Activated naive CD4-positive, alpha-beta T cell (primary cell): ENCODE data around the gene FOXK2.
A peak's percentile ranks its signal among the peaks of the same experiment; 100 is the strongest.
"Not testable (repeated sequence)": the region's sequence is repeated elsewhere in the genome, so short reads cannot be mapped to it uniquely, and the experiment has no call there.

ENCODE experiments used
- DNase-seq, 4 experiments: peaks; one replicate each; lab custom pipeline; 2025; lab: John Stamatoyannopoulos, UW

Gene FOXK2

GRCh38 chr17:82495844-82496528, 23.5 kb upstream of the FOXK2 start:
- no peak for DNase-seq

- peak; percentile 70 to 82 (median 74) for DNase-seq
Observed at GRCh38 chr17:82496529-82497434, 22.8 kb upstream of the FOXK2 start.

DNA sequence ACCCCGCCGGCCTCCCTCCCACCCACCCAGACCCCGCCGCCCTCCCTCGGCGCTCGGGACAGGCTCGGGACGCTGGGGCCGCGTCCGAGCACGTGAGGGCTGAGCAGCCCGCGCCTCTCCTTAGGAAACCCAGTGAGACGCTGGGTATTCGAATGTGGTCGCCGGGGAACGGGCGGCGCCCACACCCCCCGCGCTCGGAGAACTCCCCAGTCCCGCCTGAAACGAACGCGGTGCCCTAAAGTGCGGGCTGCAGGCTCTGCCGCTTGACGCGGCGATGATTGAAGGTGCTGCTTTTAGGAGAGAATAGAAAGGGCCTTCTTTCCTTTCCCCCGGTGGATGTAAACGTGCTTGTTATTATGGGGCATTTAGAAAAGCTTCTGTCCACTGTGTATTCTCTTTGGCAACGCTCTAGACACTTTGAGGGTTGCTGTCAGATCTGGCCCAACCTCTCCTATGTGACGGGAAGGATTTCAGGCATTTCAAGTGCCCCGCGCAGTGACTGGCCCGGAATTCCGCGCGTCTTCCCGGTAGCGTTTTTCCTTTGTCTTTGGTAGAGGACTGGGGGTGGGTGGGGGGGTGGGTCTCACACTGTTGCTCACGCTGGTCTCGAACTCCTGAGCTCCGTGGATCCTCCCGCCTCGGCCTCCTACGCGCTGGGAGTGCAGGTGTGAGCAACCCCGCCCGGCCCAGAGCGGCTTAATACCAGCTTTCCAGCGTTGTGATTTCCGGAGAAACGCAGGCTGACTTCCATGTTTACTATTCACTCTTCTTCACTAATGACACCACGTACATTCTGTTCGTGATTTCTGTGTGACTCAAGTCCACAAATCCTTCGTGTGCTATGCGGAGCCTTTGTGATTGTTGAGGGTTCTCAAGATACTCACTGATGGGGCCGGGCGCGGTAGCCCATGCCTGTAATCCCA, 21.8 kb upstream of the FOXK2 start:
- peak in 3 of 4 experiments; percentile 17 to 28 (median 25) for DNase-seq

- DNase-seq, result no peak
Observed at GRCh38 chr17:82502207-82502606, 17.3 kb upstream of the FOXK2 start.

DNA sequence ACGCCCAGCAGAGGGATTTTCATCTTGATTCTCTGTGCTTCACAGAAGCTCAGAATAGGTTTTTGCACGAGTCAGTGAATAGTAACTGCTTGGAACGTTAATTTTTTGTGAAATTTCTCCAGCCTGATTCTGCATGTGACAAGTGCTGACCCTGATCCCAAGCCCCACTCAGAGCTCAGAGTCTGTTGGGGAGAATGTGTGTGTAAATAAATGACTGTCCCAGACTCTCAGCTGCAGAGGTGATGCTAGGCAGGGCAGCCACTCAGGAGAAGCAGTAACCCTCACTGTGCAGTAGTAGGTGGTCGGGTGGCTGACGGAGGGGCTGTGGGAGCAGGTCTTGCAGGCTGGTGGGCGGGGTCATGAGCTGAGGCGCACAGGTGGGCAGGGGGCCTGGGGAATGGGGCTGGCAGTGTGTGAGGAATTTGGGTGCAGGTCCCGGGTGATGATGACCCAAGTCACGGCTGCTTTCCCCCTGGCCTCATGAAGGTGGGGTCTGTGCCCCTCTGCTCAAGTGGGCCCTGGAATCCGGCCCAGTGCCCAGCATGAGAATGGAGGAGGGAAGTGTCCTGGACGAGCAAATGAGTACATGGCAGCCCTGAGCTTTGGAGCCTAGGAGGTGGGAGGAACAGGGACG, 16.3 kb upstream of the FOXK2 start:
- DNase-seq, result no peak

GRCh38 chr17:82503728-82504308, 15.7 kb upstream of the FOXK2 start:
- DNase-seq, result no peak

DNA sequence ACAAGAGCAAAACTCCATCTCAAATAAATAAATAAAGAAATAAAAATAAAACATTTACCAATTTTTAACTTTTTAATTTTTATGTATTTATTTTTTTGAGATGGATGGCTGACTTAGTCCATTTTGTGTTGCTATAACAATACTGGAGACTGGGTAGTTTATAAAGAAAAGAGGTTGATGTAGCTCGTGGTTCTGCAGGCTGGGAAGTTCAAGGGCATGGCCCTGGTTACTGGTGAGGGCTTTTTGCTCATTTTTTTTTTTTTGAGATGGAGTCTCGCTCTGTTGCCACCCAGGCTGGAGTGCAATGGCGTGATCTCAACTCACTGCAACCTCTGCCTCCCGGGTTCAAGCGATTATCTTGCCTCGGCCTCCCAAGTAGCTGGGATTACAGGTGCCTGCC, 14.2 kb upstream of the FOXK2 start:
- no peak for DNase-seq

DNA sequence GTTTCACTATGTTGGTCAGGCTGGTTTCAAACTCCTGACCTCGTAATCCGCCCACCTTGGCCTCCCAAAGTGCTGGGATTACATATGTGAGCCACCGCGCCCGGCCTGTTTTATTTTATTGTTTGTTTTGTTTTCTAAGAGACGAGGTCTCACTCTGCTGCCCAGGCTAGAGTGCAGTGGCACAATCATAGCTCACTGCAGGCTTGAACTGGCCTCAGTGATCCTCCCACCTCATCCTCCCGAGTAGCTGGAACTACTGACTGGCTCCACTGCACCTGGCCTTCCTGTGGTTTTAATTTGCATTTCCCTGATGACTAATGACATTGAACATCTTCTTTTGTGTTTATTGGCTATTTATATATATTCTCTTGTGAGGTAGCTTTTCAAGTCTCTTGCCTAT, 13.1 kb upstream of the FOXK2 start:
- not testable (repeated sequence) for DNase-seq

GRCh38 chr17:82507631-82508175, 11.8 kb upstream of the FOXK2 start:
- no peak for DNase-seq

GRCh38 chr17:82511642-82512041, 7.9 kb upstream of the FOXK2 start:
- DNase-seq, result not testable (repeated sequence)

DNA sequence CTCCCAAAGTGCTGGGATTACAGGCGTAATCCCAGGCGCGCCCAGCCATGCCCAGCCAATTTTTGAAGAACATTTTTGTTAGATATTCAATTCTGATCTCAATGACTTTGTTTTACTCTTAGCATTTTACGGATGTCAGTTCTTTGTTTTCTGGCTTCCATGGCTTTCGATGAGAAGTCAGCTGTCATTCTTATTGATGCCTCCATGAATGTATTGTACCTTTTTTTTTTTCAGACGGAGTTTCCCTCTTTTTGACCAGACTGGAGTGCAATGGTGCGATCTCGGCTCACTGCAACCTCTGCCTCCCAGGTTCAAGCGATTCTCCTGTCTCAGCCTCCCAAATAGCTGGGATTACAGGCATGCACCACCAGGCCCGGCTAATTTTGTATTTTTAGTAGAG, 5.7 kb upstream of the FOXK2 start:
- DNase-seq, result not testable (repeated sequence)

GRCh38 chr17:82517230-82517865, 2.2 kb upstream of the FOXK2 start:
- DNase-seq, result no peak

DNA sequence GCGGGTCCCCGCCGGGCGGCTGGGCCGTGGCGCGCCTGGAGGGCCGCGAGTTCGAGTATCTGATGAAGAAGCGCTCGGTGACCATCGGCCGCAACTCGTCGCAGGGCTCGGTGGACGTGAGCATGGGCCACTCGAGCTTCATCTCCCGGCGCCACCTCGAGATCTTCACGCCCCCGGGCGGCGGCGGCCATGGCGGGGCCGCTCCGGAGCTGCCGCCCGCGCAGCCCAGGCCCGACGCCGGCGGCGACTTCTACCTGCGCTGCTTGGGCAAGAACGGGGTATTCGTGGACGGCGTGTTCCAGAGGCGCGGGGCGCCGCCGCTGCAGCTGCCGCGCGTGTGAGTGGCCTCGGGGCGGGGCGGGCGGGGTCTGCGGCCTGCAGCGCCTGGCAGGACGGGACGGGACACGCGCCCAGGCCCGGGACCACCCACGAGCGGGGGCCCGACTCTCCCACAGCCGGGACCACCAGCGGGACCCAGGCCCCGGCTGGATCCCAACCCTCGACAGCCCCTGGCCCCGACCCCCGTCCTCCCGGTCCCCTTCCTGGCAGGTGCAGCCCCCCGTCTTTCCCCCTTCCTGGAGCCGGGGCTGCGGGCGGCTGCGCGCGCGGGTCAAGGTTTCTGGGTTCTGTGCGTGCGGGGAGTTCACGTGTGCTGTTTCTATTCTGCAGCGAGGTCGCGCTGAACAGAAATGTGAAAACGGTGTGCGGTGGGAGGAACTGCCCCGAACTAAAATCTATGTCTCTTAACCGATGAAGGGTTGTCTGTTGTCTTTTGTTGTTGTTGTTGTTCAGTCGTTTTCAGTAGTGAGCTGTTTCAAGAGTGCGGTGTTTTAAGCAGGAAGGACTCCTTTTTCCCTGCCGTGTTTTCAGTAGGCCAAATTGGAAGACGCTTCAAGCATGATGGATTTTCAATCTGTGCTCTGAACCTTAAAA, 705 bp downstream of the FOXK2 start:
- peak in 2 of 4 experiments; percentile 4 to 43 for DNase-seq

GRCh38 chr17:82524540-82524939, 5.0 kb downstream of the FOXK2 start:
- no peak for DNase-seq

- no peak for DNase-seq
Observed at GRCh38 chr17:82525712-82526111, 6.2 kb downstream of the FOXK2 start.

GRCh38 chr17:82527898-82528297, 8.4 kb downstream of the FOXK2 start:
- no peak for DNase-seq

DNA sequence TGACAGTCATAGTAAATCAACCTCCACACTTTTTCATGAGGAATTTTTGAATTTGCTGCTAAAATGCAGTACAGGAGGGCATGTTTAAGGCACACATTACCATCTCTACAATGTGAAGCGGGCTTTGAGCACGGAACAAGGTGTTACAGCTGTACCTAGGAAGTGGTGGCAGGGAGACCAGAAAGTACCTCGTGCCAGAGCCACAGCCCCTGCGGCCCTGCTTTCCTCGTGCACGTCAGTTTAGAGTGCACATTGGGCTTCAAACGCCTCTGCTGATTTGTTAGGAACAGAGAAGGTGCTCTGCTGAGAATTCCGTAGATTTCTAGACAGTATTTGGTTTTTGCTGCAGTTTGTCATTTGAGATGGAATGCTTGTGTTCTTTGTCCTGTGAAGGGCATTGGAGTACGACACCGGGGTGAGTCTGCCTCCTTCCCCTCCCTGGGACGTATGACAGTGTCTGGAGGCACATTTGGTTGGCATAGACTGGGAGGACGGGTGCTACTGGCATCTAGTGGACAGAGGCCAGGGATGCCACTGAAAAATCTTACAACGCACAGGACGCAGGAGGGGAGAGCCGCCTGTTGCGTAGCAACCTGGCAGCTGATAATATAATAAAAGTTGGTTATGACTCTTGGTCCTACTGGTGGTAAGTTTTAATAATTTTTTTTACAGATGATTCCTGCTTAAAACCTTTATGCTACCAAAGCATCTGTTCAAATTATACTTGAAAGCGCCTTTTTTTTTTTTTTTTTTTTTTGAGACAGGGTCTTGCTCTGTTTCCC, 9.1 kb downstream of the FOXK2 start:
- no peak for DNase-seq

GRCh38 chr17:82529914-82530300, 10.4 kb downstream of the FOXK2 start:
- DNase-seq, result no peak
